ENCODE measurements around the gene HSPA12A.

The HSPA12A gene

DNA sequence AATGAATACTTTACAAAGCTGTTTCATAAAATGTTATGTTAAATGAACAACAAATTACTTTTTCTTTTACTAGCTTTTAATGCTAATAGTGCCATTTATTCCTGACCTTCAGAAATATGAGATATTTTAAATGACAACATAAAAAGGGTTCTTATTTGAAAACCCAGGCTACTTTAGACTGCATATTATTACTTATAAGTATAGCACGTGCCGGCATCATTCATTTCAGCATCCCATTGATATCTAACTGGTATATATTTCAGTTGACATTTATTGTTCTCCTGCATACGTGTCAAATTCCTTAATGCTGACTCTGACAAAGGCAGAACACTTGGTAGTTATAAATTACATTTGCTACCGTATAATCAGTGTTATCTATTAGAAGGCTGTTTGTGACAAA lies 86.3 kb downstream of the HSPA12A start:
- no peak for DNase-seq (ENCODE audit: extremely low read depth, low read depth)
- TF ChIP-seq, protein P1, sequence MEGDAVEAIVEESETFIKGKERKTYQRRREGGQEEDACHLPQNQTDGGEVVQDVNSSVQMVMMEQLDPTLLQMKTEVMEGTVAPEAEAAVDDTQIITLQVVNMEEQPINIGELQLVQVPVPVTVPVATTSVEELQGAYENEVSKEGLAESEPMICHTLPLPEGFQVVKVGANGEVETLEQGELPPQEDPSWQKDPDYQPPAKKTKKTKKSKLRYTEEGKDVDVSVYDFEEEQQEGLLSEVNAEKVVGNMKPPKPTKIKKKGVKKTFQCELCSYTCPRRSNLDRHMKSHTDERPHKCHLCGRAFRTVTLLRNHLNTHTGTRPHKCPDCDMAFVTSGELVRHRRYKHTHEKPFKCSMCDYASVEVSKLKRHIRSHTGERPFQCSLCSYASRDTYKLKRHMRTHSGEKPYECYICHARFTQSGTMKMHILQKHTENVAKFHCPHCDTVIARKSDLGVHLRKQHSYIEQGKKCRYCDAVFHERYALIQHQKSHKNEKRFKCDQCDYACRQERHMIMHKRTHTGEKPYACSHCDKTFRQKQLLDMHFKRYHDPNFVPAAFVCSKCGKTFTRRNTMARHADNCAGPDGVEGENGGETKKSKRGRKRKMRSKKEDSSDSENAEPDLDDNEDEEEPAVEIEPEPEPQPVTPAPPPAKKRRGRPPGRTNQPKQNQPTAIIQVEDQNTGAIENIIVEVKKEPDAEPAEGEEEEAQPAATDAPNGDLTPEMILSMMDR (IDR thresholded peaks at IDR 0.05; ENCODE audit: low read depth, low read length, missing control alignments), result no peak
- no peak overlapping the region for H3K4me3 ChIP-seq (replicated peaks; ENCODE audit: low read depth, low read length)

DNA sequence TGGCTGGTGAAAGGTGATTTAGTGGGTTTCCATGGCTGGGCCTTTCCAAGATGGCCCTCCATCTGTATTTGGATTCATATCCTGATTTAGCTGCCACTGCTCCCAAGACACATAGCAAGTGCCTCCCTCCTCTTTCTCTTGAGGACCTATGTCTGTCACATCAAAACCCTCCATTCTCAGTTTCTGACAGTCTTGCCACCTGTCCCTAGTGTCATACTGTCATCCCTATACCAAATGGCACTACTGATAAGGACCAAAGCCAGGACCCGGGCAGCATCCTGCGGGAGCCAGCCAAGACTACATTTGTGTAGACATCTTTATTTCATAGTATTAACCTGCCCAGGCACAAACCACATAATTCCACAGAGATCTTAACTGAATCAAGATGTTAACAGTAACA lies 86.8 kb downstream of the HSPA12A start:
- no peak overlapping the region for H3K4me3 ChIP-seq (replicated peaks; ENCODE audit: low read depth, low read length)
- no peak for DNase-seq (ENCODE audit: extremely low read depth, low read depth)
- TF ChIP-seq, protein P1 (IDR thresholded peaks at IDR 0.05; ENCODE audit: low read depth, low read length, missing control alignments), result no peak

DNA sequence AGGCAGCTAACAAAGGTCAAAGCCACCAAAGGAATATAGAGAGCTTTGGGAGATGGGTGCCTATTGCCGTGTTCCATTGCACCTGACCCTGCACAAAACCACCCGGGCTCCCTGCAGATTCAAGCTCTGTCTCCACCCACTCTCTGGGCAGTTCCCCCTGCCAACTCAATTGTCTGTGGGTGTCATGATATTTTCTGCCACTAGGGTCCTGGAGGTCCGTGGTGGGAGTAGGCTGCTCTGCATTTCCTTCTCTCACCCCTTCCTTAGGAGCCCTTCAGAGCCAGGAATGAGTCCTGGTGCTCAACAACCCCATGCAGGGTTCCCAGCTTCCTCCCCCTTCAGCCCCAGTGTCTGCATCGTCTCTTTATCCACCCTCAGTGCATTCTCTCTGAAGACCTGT lies 87.5 kb downstream of the HSPA12A start:
- no peak for DNase-seq (ENCODE audit: extremely low read depth, low read depth)
- TF ChIP-seq, protein P1 (IDR thresholded peaks at IDR 0.05; ENCODE audit: low read depth, low read length, missing control alignments), result peak; percentile 38
- H3K4me3 ChIP-seq (replicated peaks; ENCODE audit: low read depth, low read length), result no peak overlapping the region

DNA sequence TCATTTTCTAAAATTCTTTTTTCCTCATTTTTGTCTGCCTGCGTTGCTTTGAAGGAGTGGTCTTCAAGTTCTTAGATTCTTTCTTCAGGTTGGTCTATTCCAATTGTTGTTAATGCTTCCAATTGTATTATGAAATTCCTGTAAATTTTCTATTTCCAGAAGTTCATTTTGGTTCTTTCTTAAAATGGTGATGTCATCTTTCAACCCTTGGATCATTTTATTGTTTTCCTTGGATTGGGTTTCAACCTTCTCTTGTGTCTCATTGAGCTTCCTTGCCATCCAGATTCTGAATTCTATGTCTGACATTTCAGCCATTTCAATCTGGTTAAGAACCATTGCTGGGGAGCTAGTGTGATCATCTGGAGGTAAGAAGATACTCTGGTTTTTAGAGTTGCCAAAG lies 88.5 kb downstream of the HSPA12A start:
- TF ChIP-seq, protein P1 (IDR thresholded peaks at IDR 0.05; ENCODE audit: low read depth, low read length, missing control alignments), result no peak
- H3K4me3 ChIP-seq (replicated peaks; ENCODE audit: low read depth, low read length), result no peak overlapping the region
- DNase-seq (ENCODE audit: extremely low read depth, low read depth), result no peak

DNA sequence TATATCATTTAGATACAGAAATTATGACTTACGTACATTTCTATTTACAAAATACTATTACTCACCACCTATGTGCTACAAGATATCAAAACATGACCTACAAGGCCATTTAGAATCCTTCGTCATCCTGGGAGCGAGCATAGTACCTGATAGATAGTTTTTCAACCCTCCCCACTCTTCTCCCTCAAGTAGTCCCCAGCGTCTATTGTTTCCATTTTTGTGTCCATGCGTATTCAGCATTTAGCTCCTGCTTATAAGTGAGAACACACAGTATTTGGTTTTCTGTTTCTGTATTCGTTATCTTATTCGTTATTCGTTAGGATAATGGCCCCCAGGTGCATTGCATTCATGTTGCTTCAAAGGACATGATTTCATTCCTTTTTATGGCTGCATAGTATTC lies 93.5 kb downstream of the HSPA12A start:
- no peak for DNase-seq (ENCODE audit: extremely low read depth, low read depth)
- TF ChIP-seq, protein P1 (IDR thresholded peaks at IDR 0.05; ENCODE audit: low read depth, low read length, missing control alignments), result no peak
- no peak overlapping the region for H3K4me3 ChIP-seq (replicated peaks; ENCODE audit: low read depth, low read length)

DNA sequence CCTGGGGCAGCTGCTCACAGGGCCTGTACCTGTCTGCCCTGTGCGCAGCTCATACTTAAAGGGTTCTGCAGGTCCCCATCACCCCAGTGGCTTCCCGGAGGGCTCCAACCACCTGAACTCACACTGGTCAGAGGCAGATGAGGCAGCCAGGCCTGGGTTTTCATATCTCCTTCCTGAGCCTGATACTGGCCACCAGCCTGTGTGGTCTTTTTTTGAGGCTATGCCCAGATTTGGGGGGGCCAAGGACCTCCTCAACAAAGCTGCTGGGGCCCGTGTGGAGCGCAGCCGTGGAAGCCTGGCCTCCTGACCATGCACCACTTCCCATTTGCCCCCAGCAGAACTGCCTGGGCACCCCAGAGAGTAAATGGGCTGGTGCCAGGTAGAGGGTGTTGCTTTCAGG lies 95.9 kb downstream of the HSPA12A start:
- DNase-seq (ENCODE audit: extremely low read depth, low read depth), result no peak
- TF ChIP-seq, protein P1 (IDR thresholded peaks at IDR 0.05; ENCODE audit: low read depth, low read length, missing control alignments), result no peak
- no peak overlapping the region for H3K4me3 ChIP-seq (replicated peaks; ENCODE audit: low read depth, low read length)

DNA sequence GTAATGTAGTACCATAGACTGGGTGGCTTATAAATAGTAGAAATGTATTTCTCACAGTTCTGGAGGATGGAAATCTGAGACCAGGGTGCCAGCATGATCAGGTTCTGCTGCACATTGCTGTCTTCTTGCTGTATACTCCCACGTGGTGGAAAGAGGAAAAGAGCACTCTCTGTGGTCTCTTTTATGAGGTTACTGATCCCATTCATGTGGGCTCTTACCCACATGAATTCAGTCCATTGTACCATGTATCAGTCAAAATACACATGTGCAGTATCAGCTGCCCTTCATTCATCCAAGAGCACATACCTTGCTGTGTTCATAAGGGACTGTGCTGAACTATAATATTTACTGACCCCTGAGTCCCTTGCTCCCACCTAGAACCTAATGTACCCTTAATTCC lies 104.5 kb downstream of the HSPA12A start:
- DNase-seq (ENCODE audit: extremely low read depth, low read depth), result no peak
- TF ChIP-seq, protein P1 (IDR thresholded peaks at IDR 0.05; ENCODE audit: low read depth, low read length, missing control alignments), result no peak
- H3K4me3 ChIP-seq (replicated peaks; ENCODE audit: low read depth, low read length), result no peak overlapping the region
